Activated CD4-positive, alpha-beta T cell treated with anti-CD3 and anti-CD28 coated beads for 1 hour (primary cell): ENCODE measurements around the gene SART1.
A peak's percentile ranks its signal among the peaks of the same experiment; 100 is the strongest.
"Not testable (repeated sequence)": the region's sequence is repeated elsewhere in the genome, so short reads cannot be mapped to it uniquely, and the experiment has no call there.

ENCODE experiments used
- DNase-seq: peaks from one replicate; pipeline ENCODE4 v3.0.0-alpha.2; 2020

Gene SART1

GRCh38 chr11:66020618-66021357 lies 59.3 kb downstream of the SART1 start:
- DNase-seq = no peak

GRCh38 chr11:66022401-66023185 lies 61.1 kb downstream of the SART1 start:
- peak; percentile 64 for DNase-seq

GRCh38 chr11:66023186-66023440 lies 61.6 kb downstream of the SART1 start:
- not testable (repeated sequence) for DNase-seq

- no peak for DNase-seq
Observed at GRCh38 chr11:66026017-66026529, 64.5 kb downstream of the SART1 start, which contains the start of gene CATSPER1. TSS of gene CATSPER1 (minus strand) at chr11:66026479. CDS start at chr11:66026379, 100 bp downstream.
